GM12864 (cell line): ENCODE measurements around the gene EFCAB12.

Experiments used
- DNase-seq: peaks from one replicate; pipeline ENCODE4 v3.0.0-alpha.2; 2011; ENCODE audit warnings: low read depth
- H3K4me3 ChIP-seq: 2 replicates; pipeline ENCODE4 v1.5.1; 2011; ENCODE audit warnings: mild to moderate bottlenecking, low read depth, low read length, control low read depth
- TF ChIP-seq, protein P1 (sequence below): IDR thresholded peaks from 2 replicates; pipeline ENCODE4 v1.5.1; 2011; ENCODE audit warnings: low read depth, mild to moderate bottlenecking, moderate library complexity, low read length, control low read depth, inconsistent platforms; ENCODE audit errors: missing control alignments

The EFCAB12 gene

DNA sequence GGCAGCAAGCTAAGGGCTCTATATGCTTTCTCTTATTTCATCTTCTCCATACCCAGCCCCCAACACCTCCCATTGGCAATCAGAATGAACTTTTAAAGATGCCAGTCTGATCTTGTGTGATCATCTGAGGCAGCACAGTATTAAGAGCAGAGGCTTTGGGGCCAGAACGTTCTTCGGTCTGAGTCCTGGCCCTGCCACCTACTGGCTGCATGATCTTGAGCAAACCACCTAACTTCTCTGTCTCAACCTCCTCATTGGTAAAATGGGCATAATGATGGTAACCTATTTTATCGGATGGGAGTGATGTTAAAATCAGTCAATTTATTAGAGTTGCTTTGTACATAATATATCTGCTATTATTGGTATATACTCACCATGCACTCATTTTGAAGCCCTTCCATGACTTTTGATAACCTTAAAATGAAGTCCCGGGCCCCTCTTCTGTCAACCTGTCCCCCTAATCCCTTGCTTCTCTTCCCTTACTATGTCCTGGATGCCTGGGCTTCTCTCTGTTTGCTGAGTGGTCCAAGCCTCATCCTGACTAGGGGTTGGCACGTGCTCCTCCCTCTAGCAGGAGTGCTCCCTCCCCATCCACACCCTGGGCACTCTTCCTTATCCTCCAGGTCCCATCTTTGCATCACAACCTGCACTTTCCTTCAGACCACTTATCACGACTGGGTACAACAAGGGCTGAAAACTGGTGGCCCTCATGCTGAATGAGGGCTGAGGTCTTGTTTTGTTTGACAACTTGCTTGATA, 6.3 kb downstream of the EFCAB12 start:
- TF ChIP-seq, protein P1, sequence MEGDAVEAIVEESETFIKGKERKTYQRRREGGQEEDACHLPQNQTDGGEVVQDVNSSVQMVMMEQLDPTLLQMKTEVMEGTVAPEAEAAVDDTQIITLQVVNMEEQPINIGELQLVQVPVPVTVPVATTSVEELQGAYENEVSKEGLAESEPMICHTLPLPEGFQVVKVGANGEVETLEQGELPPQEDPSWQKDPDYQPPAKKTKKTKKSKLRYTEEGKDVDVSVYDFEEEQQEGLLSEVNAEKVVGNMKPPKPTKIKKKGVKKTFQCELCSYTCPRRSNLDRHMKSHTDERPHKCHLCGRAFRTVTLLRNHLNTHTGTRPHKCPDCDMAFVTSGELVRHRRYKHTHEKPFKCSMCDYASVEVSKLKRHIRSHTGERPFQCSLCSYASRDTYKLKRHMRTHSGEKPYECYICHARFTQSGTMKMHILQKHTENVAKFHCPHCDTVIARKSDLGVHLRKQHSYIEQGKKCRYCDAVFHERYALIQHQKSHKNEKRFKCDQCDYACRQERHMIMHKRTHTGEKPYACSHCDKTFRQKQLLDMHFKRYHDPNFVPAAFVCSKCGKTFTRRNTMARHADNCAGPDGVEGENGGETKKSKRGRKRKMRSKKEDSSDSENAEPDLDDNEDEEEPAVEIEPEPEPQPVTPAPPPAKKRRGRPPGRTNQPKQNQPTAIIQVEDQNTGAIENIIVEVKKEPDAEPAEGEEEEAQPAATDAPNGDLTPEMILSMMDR: no peak
- no peak overlapping the region for H3K4me3 ChIP-seq
- DNase-seq: no peak

GRCh38 chr3:129421236-129421883, 7.1 kb downstream of the EFCAB12 start:
- H3K4me3 ChIP-seq: no peak overlapping the region
- TF ChIP-seq, protein P1: no peak
- DNase-seq: no peak

DNA sequence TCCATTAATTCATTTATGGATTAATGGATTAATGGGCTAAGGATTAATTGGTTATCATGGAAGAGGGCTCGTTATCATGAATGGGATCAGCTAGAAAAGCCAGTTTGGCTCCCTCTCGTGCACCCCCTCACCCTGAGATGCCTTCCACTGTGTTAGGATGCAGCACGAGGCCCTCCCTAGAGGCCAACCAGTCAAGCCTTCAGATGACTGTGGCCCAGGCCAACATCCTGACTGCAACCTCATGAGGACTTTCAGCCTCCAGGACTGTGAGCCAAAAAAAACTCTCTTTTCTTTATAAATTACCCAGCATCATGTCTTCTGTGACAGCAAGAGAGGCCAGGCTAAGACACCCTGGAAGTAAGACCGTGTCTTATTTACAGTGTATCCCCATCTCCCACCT, 9.0 kb downstream of the EFCAB12 start:
- TF ChIP-seq, protein P1: no peak

GRCh38 chr3:129418041-129418973, 10.1 kb downstream of the EFCAB12 start:
- no peak for DNase-seq

More for the DNA sequence above, 9.0 kb downstream of the EFCAB12 start:
- DNase-seq: no peak
- no peak overlapping the region for H3K4me3 ChIP-seq

DNA sequence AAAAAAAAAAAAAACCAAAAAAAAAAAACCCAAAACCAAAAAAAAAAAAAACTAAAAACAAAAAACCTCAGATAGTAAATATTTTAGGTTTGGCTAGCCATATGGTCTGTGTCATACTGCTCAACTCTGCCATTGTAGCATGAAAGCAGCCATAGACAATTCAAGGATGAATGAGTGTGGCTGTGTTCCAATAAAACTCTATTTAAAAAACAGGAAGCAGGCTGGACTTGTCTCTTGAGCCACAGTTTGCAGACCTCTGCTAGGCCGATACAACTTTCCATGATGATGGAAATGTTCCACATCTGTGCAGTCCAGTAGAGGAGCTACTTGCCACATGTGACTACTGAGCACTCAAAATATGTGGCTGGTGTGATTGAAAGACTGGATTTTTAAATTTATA, 11.1 kb downstream of the EFCAB12 start:
- TF ChIP-seq, protein P1: no peak
- no peak for DNase-seq
- H3K4me3 ChIP-seq: no peak overlapping the region

More at GRCh38 chr3:129418041-129418973, 10.1 kb downstream of the EFCAB12 start:
- no peak overlapping the region for H3K4me3 ChIP-seq
- TF ChIP-seq, protein P1: no peak

DNA sequence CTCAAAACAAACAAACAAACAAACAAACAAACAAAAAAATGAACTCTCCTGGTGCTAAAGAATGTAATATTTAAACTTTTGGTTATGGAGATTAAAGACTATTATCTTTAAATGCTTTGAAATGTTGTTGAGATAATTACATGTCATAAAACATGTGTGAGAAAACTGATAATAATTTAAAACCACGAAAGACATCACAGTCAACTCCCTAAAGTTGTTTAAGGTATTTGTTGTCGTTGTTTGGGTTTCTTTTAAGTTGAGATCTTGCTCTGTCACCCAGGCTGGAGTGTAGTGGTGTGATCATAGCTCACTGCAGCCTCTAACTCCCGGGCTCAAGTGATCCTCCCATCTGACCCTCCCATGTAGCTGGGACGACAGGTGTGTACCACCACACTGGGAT, 12.0 kb downstream of the EFCAB12 start:
- no peak overlapping the region for H3K4me3 ChIP-seq
- TF ChIP-seq, protein P1: no peak
- DNase-seq: no peak
